AG09309 (cell line): ENCODE results near the gene LIN37.

Experiments
- DNase-seq: peaks from one replicate; pipeline ENCODE4 v3.0.0-alpha.2; 2010; ENCODE audit warnings: low read depth
- H3K4me3 ChIP-seq: 2 replicates; pipeline ENCODE4 v1.5.1; 2011; ENCODE audit warnings: mild to moderate bottlenecking, low read depth, low read length, moderate library complexity; ENCODE audit not compliant: control insufficient read depth
- CTCF ChIP-seq: IDR thresholded peaks from 2 replicates; pipeline ENCODE4 v1.5.1; 2011; ENCODE audit warnings: mild to moderate bottlenecking, low read depth, low read length, inconsistent platforms; ENCODE audit not compliant: insufficient read depth, control insufficient read depth; ENCODE audit errors: missing control alignments

The LIN37 gene

GRCh38 chr19:35754370-35755130 is 6.2 kb downstream of the LIN37 start:
- DNase-seq, result no peak
- no peak overlapping the region for H3K4me3 ChIP-seq
- TF ChIP-seq CTCF, result no peak

GRCh38 chr19:35755131-35755549 is 6.8 kb downstream of the LIN37 start:
- peak overlapping the region; percentile 1; the same call in 1 of the 2 replicates for H3K4me3 ChIP-seq
- DNase-seq, result no peak
- TF ChIP-seq CTCF, result no peak

- no peak for DNase-seq
- no peak for TF ChIP-seq CTCF
- H3K4me3 ChIP-seq, result peak overlapping the region; percentile 55
Observed at GRCh38 chr19:35755550-35756376, 7.4 kb downstream of the LIN37 start.

- H3K4me3 ChIP-seq, result peak within 1 kb of the TSS; percentile 55
- no peak for TF ChIP-seq CTCF
- DNase-seq, result no peak
Observed at GRCh38 chr19:35756377-35757230, 8.2 kb downstream of the LIN37 start, which contains the start of gene HSPB6. HSPB6 (minus strand) TSS chr19:35757029; CDS start chr19:35757008, 21 bp downstream.

GRCh38 chr19:35757231-35757748 is 8.9 kb downstream of the LIN37 start:
- DNase-seq, result peak; percentile 57
- no peak for TF ChIP-seq CTCF
- H3K4me3 ChIP-seq, result peak overlapping the region; percentile 55
